Measurements from ENCODE around the gene MREG.
"Not testable (repeated sequence)": the region's sequence is repeated elsewhere in the genome, so short reads cannot be mapped to it uniquely, and the experiment has no call there.

Gene MREG

GRCh38 chr2:216018709-216019108, 5.4 kb upstream of the MREG start:
- no peak for DNase-seq

- DNase-seq = peak; percentile 88
Measured at GRCh38 chr2:216017365-216017764, 4.0 kb upstream of the MREG start.

GRCh38 chr2:216016581-216016980, 3.2 kb upstream of the MREG start:
- DNase-seq = no peak

DNA sequence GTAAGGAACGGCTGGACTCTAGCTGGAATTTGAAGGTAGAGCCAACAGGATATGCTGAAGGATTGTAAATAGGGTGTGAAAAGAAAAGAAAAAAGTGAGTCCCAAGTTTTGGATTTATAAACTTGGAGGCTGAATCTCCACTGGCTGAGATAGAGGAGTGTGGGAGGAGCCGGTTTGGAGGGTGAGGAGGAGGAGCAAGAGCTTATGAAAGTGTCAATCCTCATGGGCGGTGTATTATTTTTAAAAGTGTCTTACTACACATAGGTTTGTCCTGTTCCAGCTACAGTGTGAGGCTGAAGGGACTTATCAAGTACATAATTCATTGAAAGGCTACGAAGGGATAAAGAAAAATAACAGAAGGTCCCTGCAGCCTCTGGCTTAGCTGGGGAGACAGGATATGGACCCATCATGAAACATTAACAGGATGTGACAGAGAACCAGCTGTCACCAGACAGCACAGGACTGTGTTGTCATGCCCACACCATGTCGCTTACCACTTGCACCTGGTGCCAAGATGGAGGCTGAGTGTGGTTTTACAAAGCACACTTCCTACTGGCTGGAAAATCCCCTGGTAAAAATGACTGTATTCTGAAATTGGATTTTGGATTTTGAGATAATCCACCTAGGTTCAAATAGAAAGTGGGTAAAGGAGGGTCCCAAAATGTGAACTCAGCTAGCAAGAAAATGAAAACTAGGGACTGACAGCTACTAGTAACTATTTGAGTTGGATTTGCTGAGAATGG, 2.5 kb upstream of the MREG start:
- DNase-seq = peak; percentile 88

DNA sequence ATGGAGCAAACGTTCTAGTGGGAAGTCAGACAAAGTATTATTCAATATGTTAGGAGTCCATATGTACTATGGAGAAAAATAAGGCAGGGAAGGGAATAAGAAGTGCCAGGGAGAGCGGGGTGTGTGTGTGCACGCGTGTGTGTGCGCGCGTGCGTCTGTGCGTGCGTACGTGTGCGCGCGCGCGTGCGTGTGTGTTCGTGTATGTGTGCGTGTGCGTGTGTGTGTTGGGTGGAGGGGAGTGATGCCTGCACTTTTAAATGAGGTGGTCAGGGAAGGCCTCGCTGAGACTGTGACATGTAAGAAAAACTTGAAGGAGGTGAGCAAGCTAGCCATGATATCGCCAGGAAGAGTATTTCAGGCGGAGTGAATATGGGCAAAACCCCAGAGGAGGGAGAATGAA, 1.6 kb upstream of the MREG start:
- DNase-seq = no peak

DNA sequence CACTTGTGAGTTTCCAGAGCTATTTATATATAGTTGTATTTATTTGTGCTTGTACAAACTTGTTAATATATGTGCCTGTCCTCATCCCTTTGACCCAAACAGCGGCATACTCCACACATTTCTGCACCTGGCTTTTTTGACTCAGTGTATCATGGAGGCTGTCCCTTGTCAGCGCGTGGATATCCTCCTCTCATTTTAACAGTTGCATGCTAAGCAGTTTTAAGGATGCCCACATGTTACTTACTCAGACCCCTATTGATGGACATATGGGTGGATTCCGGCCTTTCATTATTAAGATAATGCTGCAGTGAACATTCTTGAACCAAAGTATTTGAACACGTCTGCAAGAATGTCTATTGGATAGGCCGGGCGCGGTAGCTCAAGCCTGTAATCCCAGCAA, 655 bp upstream of the MREG start:
- DNase-seq = no peak

DNA sequence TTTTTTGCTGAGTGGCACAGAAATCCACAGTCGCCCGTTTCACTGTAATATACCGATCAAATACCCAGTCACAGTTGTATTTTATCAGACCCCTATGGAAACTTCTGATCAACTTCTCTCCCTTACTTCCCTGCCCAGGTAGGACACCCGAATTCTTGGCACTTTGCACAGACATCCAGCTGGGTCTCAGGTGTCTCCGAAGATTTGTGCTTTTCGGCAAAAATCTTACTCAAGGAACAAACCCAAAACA, 596 bp downstream of the MREG start:
- no peak for DNase-seq

DNA sequence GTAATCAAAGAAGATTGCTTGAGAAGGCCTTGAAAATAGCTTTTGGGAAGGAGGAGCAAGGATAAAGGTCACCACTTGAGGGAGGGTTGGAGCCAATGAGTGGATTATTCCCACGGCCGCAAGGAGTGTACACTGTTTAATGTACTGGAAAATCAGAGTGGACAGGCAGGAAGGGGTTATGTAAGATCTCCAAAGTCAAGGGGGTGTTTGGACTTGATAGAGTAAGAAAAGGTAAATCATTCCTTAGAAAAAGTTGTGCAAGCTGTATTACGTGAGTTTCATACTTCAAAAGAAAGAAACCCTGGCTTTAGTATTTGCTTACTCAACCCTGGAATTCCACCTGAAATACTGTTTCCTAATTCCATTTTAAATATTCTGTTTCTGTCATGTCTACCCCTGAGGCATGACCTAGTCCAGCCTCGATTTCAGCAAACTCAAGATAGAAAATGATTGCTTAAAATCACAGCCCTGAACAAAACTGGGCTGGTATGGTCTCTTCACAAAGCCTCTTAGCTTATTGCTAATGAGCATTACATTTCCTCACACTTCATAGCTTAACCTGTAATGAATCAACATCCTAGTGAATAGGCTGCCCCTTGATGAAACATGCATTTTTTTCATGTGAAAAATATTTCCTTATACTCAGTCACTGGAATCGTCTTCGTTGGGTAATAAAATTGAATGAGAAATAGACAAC, 1.1 kb downstream of the MREG start:
- DNase-seq = no peak

DNA sequence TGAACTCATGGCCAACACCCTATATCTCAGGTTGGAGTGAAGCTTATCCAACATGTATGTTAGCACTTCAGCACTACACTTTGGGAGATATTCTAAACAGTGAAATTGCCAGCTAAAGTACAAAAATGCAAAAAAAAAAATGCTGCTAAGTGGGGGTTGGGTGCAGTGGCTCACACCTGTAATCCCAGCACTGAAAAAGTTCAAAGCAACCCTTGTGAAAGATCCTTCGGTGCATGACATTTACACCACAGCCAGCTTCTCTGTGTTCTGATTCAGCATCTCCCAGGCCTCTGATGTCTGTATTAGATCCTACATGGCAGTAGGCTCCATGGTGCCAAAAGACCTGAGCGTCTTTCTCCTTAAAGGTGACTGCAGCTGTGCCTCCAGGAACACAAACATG, 4.1 kb downstream of the MREG start:
- DNase-seq = not testable (repeated sequence)

DNA sequence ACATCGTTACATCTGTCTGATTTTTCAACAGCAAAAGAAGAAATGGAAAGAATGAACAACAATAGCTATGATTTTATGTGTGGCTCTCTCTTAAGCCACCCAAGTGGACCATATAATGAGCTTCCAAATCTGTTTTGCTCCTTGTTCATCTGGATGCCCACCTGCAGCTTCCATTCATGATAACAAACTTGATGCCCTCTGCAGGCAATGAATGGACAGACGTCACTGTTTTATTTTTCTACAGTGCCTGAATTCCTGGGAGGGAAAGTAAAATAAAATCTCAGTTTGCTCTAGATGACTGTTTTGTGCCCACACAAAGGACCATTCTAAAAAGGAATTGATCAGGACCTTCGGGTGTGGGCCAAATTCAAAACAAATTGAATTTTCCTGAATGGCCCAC, 5.0 kb downstream of the MREG start:
- DNase-seq = no peak

DNA sequence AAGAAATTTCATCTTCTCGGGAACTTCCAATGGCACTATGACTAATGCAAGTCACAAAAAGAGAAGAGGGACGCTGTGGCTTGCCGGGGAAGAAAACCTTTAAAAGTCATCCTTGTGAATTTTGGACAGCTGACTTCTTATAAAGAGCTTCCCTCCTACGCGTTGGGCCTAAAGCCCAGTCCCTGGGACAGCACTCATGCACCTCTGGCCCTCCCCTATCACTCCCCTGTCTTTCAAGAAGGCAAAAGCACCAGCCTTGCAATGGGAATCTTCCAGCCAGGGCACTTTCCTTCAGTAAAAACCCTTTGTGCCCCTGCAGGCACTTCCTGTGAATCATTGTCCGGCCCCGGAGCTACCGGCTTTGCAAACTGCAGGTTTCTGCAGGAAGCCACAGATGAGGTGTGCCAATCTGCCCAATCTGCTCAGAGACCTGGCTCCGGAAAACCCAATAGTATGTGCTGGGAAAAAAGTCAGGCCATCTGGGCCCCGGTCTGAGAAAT, 7.1 kb downstream of the MREG start:
- peak; percentile 85 for DNase-seq

DNA sequence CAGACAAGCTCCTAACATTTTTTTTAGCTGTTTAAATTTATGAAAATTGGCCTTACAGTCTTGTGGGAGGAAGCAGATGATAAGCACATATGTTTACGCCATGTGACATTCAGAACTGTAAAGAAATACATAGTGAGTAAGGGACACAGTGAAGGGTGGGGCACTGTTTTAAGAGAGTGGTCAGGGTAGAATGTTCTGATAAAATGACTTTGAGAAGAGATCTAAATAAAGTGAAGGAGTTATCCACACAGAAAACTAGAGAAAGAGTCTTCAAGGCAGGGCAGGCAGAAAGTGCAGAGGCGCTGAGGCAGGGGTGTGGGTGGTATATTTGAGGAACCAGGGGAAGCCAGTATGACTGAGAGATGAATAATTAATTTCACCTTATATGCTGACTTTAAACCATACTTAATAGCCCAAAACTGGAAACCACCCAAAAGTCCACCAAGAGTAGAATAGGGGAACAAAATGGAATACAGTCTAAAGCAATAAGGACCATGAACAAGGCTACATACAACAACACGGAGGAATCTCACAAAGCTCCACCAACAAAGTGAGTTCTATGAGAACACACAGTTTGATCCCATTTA, 8.6 kb downstream of the MREG start:
- DNase-seq = no peak

- DNase-seq = no peak
Measured at GRCh38 chr2:216003876-216004696, 9.3 kb downstream of the MREG start.

DNA sequence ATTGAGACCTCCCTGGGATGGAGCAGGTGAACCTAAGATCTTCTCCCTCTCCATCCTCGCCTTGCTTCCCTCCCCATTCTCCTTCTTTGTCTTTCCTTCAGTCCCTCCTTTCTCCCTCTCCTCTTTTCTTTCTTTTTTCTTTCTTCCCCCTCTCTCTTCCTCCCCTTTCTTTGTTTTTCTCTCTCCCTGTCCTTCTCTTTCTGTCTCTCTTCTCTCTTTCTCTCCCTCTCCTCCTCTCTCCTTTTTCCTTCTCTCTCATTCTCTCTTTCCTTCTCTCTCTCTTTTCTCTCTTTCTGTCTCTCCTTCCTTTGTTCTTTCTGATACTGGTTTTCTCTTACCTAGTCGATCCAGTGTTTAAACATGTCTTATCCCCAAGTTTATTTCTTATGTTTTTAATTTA, 10.7 kb downstream of the MREG start:
- DNase-seq = no peak

GRCh38 chr2:216002101-216002678, 11.2 kb downstream of the MREG start:
- no peak for DNase-seq

DNA sequence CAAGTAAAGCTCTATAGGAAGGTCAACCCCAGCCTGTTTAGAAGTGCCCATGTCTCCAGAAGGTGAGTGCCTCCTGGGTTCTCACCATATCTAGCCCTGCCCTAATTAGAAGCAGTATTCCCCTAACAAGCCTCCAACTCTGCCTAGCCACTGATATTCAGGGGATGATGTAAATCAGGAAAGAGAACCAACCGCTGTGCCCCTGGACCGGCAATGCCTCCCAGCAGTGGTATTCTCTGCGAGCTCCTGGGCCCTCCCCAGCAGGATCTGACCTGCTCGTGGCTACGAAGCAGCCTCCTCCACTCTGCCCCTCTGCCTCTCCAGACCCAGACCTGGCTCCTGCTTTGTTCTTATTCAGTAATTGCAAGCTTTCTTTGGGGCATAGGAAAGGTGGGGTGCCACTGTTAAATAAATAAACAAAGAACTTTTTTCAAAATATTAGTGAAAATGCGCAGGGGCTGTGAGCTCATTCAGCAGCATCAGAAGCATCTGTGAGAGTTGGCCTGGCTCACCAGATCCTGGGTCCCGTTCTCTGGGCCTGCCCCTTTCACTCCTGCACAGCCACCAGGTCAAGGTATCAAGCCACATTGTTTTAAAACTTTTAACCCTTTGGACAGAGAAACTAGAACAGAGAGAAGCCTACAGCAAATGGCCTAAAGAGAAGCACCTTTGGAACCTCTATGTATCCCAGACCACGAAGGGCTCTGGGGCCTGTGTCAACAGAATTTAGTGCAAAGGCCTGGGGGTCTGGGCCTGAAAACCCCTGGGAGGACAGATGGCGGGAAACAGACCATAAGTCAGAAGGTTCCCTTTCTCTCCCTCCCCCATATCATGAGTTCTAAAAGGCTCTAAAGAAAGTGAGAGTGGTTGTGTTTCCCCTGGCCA, 11.9 kb downstream of the MREG start:
- no peak for DNase-seq

DNA sequence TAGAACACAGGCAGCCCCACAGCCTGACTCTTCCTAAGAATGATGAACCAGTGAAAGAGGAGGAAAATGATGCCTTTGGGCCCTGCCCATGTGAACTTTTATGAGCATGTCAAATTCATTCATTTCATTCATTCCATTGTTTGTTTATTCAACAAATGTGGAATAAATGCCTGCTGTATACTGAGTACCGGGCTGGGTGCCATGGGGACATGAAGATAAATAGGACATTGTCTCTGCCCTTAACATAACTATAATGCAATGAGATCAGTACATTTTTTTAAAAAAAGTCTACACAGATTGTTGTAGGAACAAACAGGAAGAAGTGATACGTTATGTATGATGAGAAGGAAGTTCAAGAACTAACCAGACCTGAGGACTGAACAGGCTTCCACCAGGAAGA, 14.7 kb downstream of the MREG start:
- DNase-seq = no peak

DNA sequence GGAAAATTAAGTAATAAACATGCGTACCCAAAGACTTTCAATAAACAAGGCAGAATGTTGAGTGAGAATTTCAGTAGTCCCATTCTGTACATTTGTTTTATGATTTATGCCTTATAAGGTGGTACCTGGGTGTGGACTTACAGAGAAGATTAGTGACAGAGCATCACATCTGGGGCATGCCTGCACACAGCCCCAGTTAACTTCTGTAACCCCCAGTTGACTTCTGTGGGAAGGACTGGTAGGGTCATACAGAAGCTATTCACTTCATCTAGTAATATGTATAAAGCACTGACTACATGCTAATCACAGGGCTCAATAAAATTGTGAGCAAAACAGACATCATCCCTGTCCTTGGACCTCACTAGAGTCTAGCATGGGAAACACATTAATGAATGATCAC, 16.1 kb downstream of the MREG start:
- DNase-seq = no peak

- no peak for DNase-seq
Measured at GRCh38 chr2:215994911-215995310, 18.4 kb downstream of the MREG start.

DNA sequence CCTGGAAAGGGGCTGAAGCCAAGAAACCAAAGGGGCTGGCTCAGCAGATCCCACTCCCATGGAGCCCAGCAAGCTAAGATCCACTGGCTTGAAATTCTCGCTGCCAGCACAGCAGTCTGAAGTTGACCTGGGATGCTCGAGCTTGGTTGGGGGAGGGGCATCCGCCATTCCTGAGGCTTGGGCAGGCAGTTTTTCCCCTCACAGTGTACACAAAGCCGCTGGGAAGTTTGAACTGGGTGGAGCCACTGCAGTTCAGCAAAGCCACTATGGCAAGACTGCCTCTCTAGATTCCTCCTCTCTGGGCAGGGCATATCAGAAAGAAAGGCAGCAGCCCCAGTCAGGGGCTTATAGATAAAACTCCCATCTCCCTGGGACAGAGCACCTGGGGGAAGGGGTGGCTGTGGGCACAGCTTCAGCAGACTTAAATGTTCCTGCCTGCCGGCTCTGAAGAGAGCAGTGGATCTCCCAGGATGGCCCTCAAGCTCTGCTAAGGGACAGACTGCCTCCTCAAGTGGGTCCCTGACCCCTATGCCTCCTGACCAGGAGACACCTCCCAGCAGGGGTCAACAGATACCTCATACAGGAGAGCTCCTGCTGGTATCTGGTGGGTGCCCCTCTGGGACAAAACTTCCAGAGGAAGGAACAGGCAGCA, 24.7 kb downstream of the MREG start:
- not testable (repeated sequence) for DNase-seq

DNA sequence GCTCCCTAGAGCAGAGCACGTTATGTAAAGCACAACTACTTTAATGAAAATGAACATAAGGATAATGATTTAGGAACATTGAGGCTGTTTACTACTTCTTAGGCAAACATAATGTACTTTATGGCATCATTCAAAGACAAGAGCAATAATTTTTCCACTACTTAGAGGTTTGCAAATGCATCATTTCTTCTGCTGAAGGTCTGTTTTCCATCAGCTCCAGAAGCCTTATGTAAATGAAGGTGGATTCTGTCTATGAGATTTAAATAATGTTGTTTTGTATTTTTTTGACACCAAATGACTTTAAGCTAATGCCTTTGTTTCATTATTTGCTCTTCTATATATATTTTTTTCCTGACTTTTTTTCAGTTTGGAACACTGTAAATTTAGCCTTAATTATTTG, 28.1 kb downstream of the MREG start:
- DNase-seq = no peak

GRCh38 chr2:215984661-215985060, 28.7 kb downstream of the MREG start:
- DNase-seq = no peak
